GM18502 (cell line): ENCODE results near the gene DNPEP.
"Not testable (repeated sequence)": the region's sequence is repeated elsewhere in the genome, so short reads cannot be mapped to it uniquely, and the experiment has no call there.

Experiments used
- ATAC-seq: cut with Tn5 transposase; IDR thresholded peaks from one replicate; pipeline ENCODE4 v1.9.1; 2021; ENCODE audit warnings: mild to moderate bottlenecking; ENCODE audit not compliant: unreplicated experiment, poor library complexity

DNPEP gene

GRCh38 chr2:219419331-219420197, 31.9 kb upstream of the DNPEP start:
- ATAC-seq: no peak

GRCh38 chr2:219419012-219419324, 31.3 kb upstream of the DNPEP start:
- no peak for ATAC-seq

GRCh38 chr2:219418155-219419011, 30.7 kb upstream of the DNPEP start, which contains the start of gene DES:
Gene DES (plus strand): TSS chr2:219418377. CDS start chr2:219418463, 86 bp downstream.
- no peak for ATAC-seq

- no peak for ATAC-seq
Observed at GRCh38 chr2:219417374-219417773, 29.7 kb upstream of the DNPEP start.

DNA sequence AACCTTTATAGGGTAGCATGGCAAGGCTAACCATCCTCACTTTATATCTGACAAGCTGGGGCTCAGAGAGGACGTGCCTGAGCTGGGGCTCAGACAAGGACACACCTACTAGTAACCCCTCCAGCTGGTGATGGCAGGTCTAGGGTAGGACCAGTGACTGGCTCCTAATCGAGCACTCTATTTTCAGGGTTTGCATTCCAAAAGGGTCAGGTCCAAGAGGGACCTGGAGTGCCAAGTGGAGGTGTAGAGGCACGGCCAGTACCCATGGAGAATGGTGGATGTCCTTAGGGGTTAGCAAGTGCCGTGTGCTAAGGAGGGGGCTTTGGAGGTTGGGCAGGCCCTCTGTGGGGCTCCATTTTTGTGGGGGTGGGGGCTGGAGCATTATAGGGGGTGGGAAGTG, 29.2 kb upstream of the DNPEP start:
- no peak for ATAC-seq

DNA sequence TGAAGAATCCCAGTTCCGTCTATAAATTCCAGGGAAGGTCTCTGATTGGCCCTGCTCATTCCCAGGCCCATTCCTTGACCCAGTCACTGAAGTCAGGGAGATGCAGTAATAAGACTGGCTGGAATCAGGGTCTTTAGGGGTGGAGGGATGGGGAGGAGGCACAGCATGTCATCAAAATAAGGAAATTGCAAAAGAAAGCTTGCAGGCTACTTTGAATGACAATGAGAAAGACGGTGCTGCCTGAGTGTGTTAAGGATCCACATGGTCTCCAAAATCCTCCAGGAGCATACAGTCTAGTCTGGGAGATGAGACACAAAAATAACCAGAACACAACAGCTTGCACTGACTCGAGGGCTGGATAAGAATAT, 28.5 kb upstream of the DNPEP start:
- ATAC-seq: no peak

GRCh38 chr2:219415580-219416234, 28.0 kb upstream of the DNPEP start:
- no peak for ATAC-seq

DNA sequence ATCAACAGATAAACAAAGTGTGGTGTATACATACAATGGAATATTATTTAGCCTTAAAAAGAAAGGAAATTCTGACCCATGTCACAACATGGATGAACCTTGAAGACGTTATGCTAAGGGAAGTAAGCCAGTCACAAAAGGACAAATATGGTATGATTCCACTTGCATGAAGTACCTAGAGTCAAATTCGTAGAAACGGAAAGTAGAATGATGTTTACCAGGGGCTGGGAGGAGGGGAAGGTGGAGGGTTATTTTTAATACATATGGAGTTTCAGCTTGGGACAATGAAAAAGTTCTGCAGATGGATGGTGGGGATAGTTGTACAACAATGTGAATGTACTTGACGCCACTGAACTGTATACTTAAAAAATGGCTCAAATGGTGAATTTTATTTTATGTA, 27.1 kb upstream of the DNPEP start:
- ATAC-seq: no peak

- no peak for ATAC-seq
Observed at GRCh38 chr2:219410390-219410789, 22.7 kb upstream of the DNPEP start.

DNA sequence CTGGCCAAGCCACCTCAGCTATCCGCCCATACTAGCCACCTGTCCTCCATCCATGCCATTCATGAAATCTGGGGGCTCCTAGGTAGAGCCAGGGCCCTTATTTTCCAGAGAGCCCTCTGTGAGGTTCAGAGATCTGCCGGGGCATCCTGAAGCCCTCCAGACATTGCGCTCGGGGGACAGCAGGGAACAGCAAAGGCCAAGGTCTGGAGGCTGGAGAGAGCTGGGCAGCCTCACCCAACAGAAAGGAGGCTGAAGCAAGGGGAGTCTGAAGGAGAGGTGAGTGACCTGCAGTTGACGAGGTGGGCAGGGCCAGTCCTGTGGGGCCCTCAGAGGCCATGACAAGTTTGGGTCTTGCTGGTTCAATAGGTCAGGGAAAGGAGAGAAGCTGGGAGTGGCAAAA, 21.9 kb upstream of the DNPEP start:
- no peak for ATAC-seq

GRCh38 chr2:219408631-219409030, 20.9 kb upstream of the DNPEP start:
- ATAC-seq: no peak

GRCh38 chr2:219408204-219408603, 20.5 kb upstream of the DNPEP start:
- no peak for ATAC-seq

GRCh38 chr2:219407343-219407742, 19.6 kb upstream of the DNPEP start:
- ATAC-seq: not testable (repeated sequence)

GRCh38 chr2:219406861-219407230, 19.1 kb upstream of the DNPEP start:
- ATAC-seq: no peak

GRCh38 chr2:219405958-219406860, 18.5 kb upstream of the DNPEP start:
- ATAC-seq: no peak

DNA sequence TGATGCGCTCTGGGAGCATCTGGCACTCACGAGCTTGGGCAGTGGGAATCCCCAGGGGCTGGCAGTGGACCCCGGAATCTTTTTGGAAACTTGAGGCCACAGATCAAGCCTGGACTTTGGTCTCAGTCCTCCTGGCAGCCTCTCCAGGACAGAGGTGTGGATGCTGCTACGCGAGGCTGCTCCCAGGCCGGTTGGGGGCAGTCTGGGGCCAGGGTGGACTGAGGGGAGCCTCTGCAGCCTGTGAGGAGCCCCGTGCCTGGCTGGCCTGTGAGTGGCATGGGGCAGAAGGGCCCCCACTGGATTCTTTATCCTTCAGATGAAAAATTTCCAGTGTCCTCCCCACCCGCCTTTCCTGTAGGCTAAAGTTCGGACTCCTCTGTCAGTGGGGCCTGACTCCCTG, 17.7 kb upstream of the DNPEP start:
- no peak for ATAC-seq

DNA sequence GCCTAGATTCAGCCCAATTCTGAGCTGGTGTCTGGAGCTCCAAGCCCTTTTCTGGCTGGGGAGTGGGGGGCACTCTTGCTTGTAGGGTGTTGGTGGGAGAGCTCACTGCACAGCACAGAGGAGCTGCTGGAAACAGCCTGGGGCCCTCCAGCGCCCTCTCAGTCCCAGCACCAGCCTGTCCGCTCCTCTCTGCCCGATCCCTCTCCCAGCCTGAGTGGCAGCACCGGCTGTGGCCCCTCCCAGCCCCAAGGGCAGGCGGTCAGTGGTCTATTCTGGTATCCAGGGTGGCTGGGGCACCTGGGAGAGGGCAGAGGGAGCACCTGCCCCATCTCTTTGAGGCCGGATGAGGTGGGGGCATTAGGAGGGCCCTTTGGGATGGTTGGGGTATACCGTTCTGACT, 17.2 kb upstream of the DNPEP start:
- no peak for ATAC-seq

DNA sequence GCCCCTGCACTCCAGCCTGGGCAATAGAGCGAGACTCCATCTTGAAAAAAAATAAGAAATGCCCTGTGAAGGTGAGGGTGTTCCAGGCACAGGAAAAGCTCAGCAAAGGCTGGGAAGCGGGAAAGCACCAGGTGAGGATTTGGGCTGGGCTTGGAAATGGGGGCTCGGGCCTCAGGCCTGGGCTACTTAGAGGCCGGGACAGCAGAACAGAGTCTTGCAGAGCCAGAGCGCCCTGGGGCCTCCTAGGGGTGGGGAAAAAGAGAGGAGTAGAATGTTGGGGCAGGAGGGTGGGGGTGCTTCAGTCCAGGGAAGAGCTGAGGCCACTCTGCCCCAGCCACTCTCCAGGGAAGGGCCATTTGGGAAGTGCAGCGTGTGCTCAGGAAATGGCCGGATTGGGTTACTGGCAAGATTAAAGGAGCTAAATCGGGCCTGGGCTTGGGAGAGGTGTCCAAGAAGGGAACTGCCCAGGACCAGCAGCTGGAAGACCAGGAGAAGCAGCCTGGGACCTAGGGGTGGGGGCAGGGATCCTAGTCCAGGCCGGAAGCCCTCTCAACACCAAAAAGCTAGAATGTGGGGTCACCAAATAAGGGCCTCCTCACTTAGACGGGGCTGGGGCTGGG, 16.7 kb upstream of the DNPEP start:
- ATAC-seq: no peak

DNA sequence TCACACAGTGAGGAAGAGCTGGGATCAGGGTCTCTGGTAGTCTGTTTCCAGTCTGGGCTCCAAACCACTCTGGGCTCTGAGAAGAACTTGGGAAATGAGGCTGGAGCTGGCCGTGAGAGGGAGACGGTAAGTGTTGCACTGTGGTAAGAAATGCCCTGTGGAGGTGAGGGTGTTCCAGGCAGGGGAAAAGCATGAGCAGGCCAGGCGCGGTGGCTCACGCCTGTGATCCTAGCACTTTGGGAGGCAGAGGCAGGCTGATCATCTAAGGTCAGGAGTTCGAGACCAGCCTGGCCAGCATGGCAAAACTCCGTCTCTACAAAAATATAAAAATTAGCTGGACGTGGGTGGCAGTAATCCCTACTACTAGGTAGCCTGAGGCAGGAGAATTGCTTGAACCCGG, 16.1 kb upstream of the DNPEP start:
- ATAC-seq: no peak
